ENCODE results near the gene ZNF219. TPM values are rescaled to one million over a fixed set of nuclear protein-coding genes. Genes with fewer than 3 reads are reported as not detected.

The ZNF219 gene
- total RNA-seq, 1 donor from 2014 or later: 23.9 TPM

DNA sequence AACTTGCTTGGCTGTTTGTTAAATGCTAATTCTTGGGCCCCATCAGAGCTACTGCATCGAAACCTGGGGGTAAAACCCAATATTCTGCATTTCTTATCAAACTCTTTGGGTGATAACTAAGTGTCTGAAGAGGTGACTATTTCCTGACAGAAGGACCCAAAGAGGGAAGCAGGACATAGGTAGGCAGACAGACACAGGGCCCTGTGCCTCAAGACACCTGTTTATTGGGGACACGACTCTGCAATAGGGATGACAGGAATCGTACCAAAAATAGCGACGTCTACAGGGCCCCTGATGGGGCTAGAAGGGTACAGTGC lies 8.6 kb downstream of the ZNF219 start:
- no peak overlapping the region for H3K27ac Mint-ChIP-seq (ENCODE audit: unreplicated experiment)
- H3K9me3 Mint-ChIP-seq (ENCODE audit: low read depth): no peaks in the 10 kb centered on the region
- TF ChIP-seq, protein P1, sequence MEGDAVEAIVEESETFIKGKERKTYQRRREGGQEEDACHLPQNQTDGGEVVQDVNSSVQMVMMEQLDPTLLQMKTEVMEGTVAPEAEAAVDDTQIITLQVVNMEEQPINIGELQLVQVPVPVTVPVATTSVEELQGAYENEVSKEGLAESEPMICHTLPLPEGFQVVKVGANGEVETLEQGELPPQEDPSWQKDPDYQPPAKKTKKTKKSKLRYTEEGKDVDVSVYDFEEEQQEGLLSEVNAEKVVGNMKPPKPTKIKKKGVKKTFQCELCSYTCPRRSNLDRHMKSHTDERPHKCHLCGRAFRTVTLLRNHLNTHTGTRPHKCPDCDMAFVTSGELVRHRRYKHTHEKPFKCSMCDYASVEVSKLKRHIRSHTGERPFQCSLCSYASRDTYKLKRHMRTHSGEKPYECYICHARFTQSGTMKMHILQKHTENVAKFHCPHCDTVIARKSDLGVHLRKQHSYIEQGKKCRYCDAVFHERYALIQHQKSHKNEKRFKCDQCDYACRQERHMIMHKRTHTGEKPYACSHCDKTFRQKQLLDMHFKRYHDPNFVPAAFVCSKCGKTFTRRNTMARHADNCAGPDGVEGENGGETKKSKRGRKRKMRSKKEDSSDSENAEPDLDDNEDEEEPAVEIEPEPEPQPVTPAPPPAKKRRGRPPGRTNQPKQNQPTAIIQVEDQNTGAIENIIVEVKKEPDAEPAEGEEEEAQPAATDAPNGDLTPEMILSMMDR (IDR thresholded peaks at IDR 0.05): no peak
- no peak overlapping the region for H3K4me3 Mint-ChIP-seq (ENCODE audit: unreplicated experiment)
- no peak for DNase-seq (ENCODE audit: low spot score)
- H3K4me1 Mint-ChIP-seq (ENCODE audit: low read depth): peaks cover 40% of the 10 kb centered on the region
- peaks cover 33% of the 10 kb centered on the region for H3K36me3 Mint-ChIP-seq (ENCODE audit: low read depth)
- H3K27me3 Mint-ChIP-seq (ENCODE audit: low read depth): no peaks in the 10 kb centered on the region

DNA sequence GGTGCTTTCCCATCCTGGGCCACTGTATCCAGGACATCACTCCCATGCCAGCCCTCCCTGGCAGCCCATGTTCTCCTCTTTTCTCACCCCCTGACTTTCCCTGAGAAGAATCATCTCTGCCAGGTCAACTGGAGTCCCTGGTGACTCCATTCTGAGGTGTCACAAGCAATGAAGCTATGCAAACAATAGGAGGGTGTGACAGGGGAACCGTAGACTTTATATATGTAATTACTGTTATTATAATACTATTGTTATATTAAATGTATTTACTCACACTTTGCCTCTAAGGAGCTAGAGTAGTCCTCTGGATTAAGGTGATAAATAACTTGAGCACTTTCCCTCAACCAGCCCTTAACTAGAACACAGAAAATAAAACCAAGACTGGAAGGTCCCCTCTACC lies 9.2 kb downstream of the ZNF219 start:
- Mint-ChIP-seq H3K27ac (ENCODE audit: unreplicated experiment) (peak overlapping the region; percentile 74), H3K4me1 (ENCODE audit: low read depth) (peaks cover 43% of the 10 kb centered on the region), H3K9me3 (ENCODE audit: low read depth) (no peaks in the 10 kb centered on the region), H3K4me3 (ENCODE audit: unreplicated experiment) (no peak overlapping the region), H3K36me3 (ENCODE audit: low read depth) (peaks cover 39% of the 10 kb centered on the region), H3K27me3 (ENCODE audit: low read depth) (no peaks in the 10 kb centered on the region)
- DNase-seq (ENCODE audit: low spot score): no peak
- TF ChIP-seq, protein P1 (IDR thresholded peaks at IDR 0.05): no peak

DNA sequence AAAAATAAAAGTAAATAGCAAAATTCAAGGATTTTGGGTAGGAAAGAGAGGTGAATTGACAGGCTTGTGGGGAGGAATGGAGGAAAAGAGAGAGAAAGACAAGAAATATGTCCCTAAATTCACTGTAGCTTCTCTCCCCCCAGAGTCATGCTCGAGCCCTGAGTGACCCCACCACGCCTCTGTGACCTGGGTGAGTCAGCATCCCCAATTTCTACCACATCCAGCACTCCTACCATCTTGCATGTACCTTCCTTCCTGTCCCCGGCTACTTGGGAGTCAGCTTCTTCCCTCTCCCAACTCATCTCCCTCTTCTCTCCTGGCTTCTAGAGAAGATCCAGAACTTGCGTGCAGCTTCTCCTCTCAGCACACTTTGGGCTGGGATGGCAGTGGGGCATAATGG lies 9.8 kb downstream of the ZNF219 start:
- no peaks in the 10 kb centered on the region for H3K27me3 Mint-ChIP-seq (ENCODE audit: low read depth)
- H3K9me3 Mint-ChIP-seq (ENCODE audit: low read depth): no peaks in the 10 kb centered on the region
- peak overlapping the region; percentile 74 for H3K27ac Mint-ChIP-seq (ENCODE audit: unreplicated experiment)
- peaks cover 42% of the 10 kb centered on the region for H3K36me3 Mint-ChIP-seq (ENCODE audit: low read depth)
- peaks cover 41% of the 10 kb centered on the region for H3K4me1 Mint-ChIP-seq (ENCODE audit: low read depth)
- no peak for DNase-seq (ENCODE audit: low spot score)
- H3K4me3 Mint-ChIP-seq (ENCODE audit: unreplicated experiment): no peak overlapping the region
- TF ChIP-seq, protein P1 (IDR thresholded peaks at IDR 0.05): no peak

DNA sequence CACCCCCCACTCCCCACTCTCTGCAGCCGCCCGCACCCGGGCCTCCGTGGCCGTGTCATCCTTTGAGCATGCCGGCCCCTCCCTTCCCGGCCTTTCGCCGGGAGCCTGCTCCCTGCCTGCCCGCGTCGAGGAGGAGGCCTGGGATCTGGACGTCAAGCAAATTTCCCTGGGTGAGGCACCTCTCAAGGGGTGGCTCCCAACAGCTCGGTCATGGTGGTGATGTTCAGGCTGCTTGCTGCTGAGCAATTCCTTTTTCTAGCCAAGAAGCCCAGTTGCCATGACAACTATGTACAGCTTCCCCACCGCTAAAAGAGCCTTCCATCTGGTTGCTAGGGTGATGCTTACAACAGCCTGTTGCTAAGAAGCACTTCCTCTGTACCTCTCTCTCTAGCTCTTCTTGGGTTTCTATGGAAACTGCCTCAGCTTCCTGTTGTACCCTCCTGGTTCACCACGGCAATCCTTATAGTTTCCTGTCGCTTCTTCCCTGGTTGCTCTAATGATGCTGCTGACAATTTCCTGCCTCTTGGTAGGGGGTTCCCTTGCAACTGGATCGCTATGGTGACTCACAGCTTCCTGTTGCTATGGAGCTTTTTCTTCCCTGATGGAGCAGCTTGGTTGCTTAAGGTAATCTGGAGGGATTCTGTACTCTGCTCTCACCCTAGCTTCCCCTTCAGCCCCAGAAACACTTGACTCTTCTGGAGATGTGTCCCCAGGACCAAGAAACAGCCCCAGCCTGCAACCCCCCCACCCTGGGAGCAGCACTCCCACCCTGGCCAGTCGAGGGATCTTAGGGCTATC lies 11.0 kb downstream of the ZNF219 start:
- peaks cover 43% of the 10 kb centered on the region for H3K36me3 Mint-ChIP-seq (ENCODE audit: low read depth)
- peaks cover 31% of the 10 kb centered on the region for H3K4me1 Mint-ChIP-seq (ENCODE audit: low read depth)
- DNase-seq (ENCODE audit: low spot score): no peak
- H3K4me3 Mint-ChIP-seq (ENCODE audit: unreplicated experiment): no peak overlapping the region
- no peaks in the 10 kb centered on the region for H3K27me3 Mint-ChIP-seq (ENCODE audit: low read depth)
- no peaks in the 10 kb centered on the region for H3K9me3 Mint-ChIP-seq (ENCODE audit: low read depth)
- TF ChIP-seq, protein P1 (IDR thresholded peaks at IDR 0.05): no peak
- H3K27ac Mint-ChIP-seq (ENCODE audit: unreplicated experiment): peak overlapping the region; percentile 89

DNA sequence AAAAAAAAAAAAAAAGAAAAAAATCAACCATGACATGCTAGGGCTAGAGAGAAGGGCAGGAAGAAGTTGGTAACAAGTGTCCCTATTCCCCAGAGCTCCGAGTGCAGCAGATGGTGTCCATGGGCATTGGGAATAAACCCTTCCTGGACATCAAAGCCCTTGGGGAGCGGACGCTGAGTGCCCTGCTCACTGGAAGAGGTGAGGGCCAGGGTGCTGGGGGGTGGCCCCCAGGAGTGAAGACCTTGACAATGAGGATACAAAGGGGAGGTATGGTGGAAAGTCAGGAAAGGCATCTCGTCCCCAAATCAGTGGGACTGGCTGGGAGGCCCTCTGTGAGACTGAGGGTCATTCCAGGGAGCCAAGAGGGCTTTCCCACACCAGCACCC lies 11.6 kb downstream of the ZNF219 start:
- Mint-ChIP-seq H3K9me3 (ENCODE audit: low read depth) (no peaks in the 10 kb centered on the region), H3K27me3 (ENCODE audit: low read depth) (no peaks in the 10 kb centered on the region), H3K27ac (ENCODE audit: unreplicated experiment) (peak overlapping the region; percentile 89), H3K4me3 (ENCODE audit: unreplicated experiment) (no peak overlapping the region), H3K36me3 (ENCODE audit: low read depth) (peaks cover 46% of the 10 kb centered on the region), H3K4me1 (ENCODE audit: low read depth) (peaks cover 30% of the 10 kb centered on the region)
- no peak for DNase-seq (ENCODE audit: low spot score)
- TF ChIP-seq, protein P1 (IDR thresholded peaks at IDR 0.05): no peak
